ENCODE results near the gene OPA3. TPM values are rescaled to one million over a fixed set of nuclear protein-coding genes. Genes with fewer than 3 reads are reported as not detected.
A peak's percentile ranks its signal among the peaks of the same experiment; 100 is the strongest.

The OPA3 gene
- total RNA-seq, 6 experiments from 2014 or later: 13.3 to 15.5 (median 14.3) TPM

GRCh38 chr19:45577111-45577905 lies 7.3 kb downstream of the OPA3 start:
- TF ChIP-seq, protein P1, sequence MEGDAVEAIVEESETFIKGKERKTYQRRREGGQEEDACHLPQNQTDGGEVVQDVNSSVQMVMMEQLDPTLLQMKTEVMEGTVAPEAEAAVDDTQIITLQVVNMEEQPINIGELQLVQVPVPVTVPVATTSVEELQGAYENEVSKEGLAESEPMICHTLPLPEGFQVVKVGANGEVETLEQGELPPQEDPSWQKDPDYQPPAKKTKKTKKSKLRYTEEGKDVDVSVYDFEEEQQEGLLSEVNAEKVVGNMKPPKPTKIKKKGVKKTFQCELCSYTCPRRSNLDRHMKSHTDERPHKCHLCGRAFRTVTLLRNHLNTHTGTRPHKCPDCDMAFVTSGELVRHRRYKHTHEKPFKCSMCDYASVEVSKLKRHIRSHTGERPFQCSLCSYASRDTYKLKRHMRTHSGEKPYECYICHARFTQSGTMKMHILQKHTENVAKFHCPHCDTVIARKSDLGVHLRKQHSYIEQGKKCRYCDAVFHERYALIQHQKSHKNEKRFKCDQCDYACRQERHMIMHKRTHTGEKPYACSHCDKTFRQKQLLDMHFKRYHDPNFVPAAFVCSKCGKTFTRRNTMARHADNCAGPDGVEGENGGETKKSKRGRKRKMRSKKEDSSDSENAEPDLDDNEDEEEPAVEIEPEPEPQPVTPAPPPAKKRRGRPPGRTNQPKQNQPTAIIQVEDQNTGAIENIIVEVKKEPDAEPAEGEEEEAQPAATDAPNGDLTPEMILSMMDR (IDR thresholded peaks at IDR 0.05): no peak
- peak; percentile 96 for DNase-seq
- Mint-ChIP-seq H3K4me3 (peak overlapping the region; percentile 77), H3K9me3 (no peaks in the 10 kb centered on the region), H3K27me3 (ENCODE audit: insufficient read depth) (no peaks in the 10 kb centered on the region; the same call in 1 of the 2 replicates), H3K27ac (peak overlapping the region; percentile 93), H3K4me1 (ENCODE audit: low read depth) (peaks cover 34% of the 10 kb centered on the region), H3K36me3 (ENCODE audit: low read depth) (peaks cover 14% of the 10 kb centered on the region; the same call in 1 of the 2 replicates)

DNA sequence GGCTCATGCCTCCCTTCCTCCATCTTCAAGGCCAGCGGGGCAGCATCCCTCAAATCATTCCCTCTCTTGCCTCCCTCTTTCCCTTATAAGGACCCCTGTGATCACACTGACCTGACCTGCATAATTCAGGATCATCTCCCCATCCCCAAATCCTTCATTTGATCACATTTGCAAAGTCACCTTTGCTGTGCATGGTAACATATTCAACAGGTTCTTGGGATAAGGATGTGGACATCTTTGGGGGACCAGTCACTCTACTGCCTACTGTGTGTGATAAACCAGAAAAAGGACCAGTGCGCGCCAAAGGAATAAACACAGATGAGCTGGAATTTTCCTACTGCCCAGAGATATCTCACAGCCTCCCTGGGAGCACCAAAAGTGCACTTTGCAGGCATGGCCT lies 7.9 kb downstream of the OPA3 start:
- peaks cover 13% of the 10 kb centered on the region; the same call in 1 of the 2 replicates for H3K36me3 Mint-ChIP-seq (ENCODE audit: low read depth)
- peak overlapping the region; percentile 93 for H3K27ac Mint-ChIP-seq
- no peaks in the 10 kb centered on the region; the same call in 1 of the 2 replicates for H3K27me3 Mint-ChIP-seq (ENCODE audit: insufficient read depth)
- DNase-seq: no peak
- H3K4me3 Mint-ChIP-seq: peak overlapping the region; percentile 77
- H3K9me3 Mint-ChIP-seq: no peaks in the 10 kb centered on the region
- H3K4me1 Mint-ChIP-seq (ENCODE audit: low read depth): peaks cover 33% of the 10 kb centered on the region
- TF ChIP-seq, protein P1 (IDR thresholded peaks at IDR 0.05): no peak

GRCh38 chr19:45575216-45575615 lies 9.4 kb downstream of the OPA3 start:
- H3K36me3 Mint-ChIP-seq (ENCODE audit: low read depth): peaks cover 5% of the 10 kb centered on the region; the same call in 1 of the 2 replicates
- no peaks in the 10 kb centered on the region; the same call in 1 of the 2 replicates for H3K27me3 Mint-ChIP-seq (ENCODE audit: insufficient read depth)
- no peak overlapping the region for H3K4me3 Mint-ChIP-seq
- H3K9me3 Mint-ChIP-seq: no peaks in the 10 kb centered on the region
- H3K4me1 Mint-ChIP-seq (ENCODE audit: low read depth): peaks cover 33% of the 10 kb centered on the region
- TF ChIP-seq, protein P1 (IDR thresholded peaks at IDR 0.05): no peak
- peak overlapping the region; percentile 9; the same call in 1 of the 2 replicates for H3K27ac Mint-ChIP-seq
- no peak for DNase-seq

DNA sequence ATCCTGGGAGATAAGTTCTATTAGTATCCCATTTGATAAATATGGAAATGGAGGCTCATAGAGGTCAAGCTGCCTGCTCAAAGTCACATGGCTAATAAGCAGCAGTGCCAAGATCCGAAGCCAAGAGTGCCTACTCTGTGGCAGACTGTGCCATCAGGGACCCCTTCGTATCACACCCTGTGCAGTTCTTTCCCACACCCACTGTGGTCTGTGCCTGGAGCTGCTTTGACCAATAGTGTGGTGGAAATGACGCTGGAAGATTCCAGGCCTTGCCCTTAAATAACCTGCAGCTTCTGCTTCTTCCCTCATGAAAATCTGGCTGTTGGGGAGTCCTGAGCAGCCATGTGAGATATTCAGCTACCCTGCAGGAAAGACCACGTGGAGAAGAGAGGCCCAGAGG lies 10.1 kb downstream of the OPA3 start:
- TF ChIP-seq, protein P1 (IDR thresholded peaks at IDR 0.05): no peak
- no peaks in the 10 kb centered on the region for H3K9me3 Mint-ChIP-seq
- no peaks in the 10 kb centered on the region; the same call in 1 of the 2 replicates for H3K27me3 Mint-ChIP-seq (ENCODE audit: insufficient read depth)
- H3K4me3 Mint-ChIP-seq: no peak overlapping the region
- peaks cover 40% of the 10 kb centered on the region for H3K4me1 Mint-ChIP-seq (ENCODE audit: low read depth)
- no peak overlapping the region for H3K27ac Mint-ChIP-seq
- H3K36me3 Mint-ChIP-seq (ENCODE audit: low read depth): peaks cover 10% of the 10 kb centered on the region
- no peak for DNase-seq

DNA sequence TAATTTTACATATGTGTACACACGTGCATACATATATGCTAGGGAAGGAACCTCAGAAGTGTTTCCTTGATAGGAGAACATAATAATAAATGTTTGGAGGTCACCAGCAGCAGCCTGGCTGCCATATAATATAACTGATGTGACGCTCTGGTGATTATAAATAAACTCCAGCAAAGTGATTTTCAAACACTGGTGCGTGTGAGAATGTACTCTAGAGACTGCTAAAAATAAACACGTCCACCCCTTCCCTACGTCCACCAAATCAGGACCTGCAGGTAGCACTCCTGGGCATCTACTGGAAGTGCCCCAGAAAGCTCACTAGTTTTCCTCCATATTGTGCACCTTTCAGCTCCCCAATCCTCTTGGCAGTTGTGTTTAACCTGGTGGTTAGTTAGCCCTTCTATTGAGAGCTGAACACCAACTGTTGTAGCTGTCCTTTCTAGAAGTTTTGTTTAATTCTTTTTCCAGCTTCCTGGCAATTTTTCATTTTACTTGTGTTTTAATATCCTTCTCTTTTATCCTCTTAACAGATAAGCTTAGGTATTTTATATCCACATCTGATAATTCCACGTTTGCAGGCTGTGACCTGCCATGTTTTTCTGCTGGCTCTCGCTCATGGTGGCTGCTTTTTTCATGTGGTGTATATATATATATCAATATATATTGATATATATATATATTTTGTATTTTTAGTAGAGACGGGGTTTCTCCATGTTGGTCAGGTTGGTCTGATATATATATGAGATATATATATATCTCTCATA lies 13.0 kb downstream of the OPA3 start:
- Mint-ChIP-seq H3K27ac (no peak overlapping the region), H3K4me1 (ENCODE audit: low read depth) (peaks cover 24% of the 10 kb centered on the region), H3K36me3 (ENCODE audit: low read depth) (peaks cover 10% of the 10 kb centered on the region), H3K27me3 (ENCODE audit: insufficient read depth) (no peaks in the 10 kb centered on the region; the same call in 1 of the 2 replicates), H3K4me3 (no peak overlapping the region), H3K9me3 (no peaks in the 10 kb centered on the region)
- DNase-seq: no peak
- TF ChIP-seq, protein P1 (IDR thresholded peaks at IDR 0.05): no peak

Data from HFFc6 (cell line).